GM08714 (cell line): ENCODE measurements around the gene CADM2.

Experiments
- H3K4me3 ChIP-seq: fragments of 200-500 bp; sonication (Bioruptor generic); 2 replicates; pipeline ENCODE4 v1.5.1; 2014; ENCODE audit warnings: mild to moderate bottlenecking, low read length, inconsistent platforms
- ZNF274 ChIP-seq: IDR thresholded peaks from 2 replicates; pipeline ENCODE4 v1.6.1; 2012; ENCODE audit warnings: mild to moderate bottlenecking, low read depth, low read length

The CADM2 gene

GRCh38 chr3:85003479-85003878 is 44.7 kb downstream of the CADM2 start:
- TF ChIP-seq ZNF274: no peak
- no peak overlapping the region for H3K4me3 ChIP-seq

- TF ChIP-seq ZNF274: no peak
- no peak overlapping the region for H3K4me3 ChIP-seq
Observed at GRCh38 chr3:85004147-85004546, 45.4 kb downstream of the CADM2 start.

- no peak overlapping the region for H3K4me3 ChIP-seq
- no peak for TF ChIP-seq ZNF274
Observed at GRCh38 chr3:85005946-85006345, 47.2 kb downstream of the CADM2 start.

- H3K4me3 ChIP-seq: no peak overlapping the region
Observed at GRCh38 chr3:85007195-85008094, 48.7 kb downstream of the CADM2 start.

GRCh38 chr3:85020828-85021227 is 62.0 kb downstream of the CADM2 start:
- no peak for TF ChIP-seq ZNF274
- H3K4me3 ChIP-seq: no peak overlapping the region

More at GRCh38 chr3:85007195-85008094, 48.7 kb downstream of the CADM2 start:
- no peak for TF ChIP-seq ZNF274

- TF ChIP-seq ZNF274: no peak
- no peak overlapping the region for H3K4me3 ChIP-seq
Observed at GRCh38 chr3:85030052-85030451, 71.3 kb downstream of the CADM2 start.

GRCh38 chr3:85037203-85037602 is 78.4 kb downstream of the CADM2 start:
- H3K4me3 ChIP-seq: no peak overlapping the region
- TF ChIP-seq ZNF274: no peak

GRCh38 chr3:85041001-85041400 is 82.2 kb downstream of the CADM2 start:
- H3K4me3 ChIP-seq: no peak overlapping the region
- no peak for TF ChIP-seq ZNF274

- no peak overlapping the region for H3K4me3 ChIP-seq
- TF ChIP-seq ZNF274: no peak
Observed at GRCh38 chr3:85041562-85042055, 82.8 kb downstream of the CADM2 start.

GRCh38 chr3:85050821-85051220 is 92.0 kb downstream of the CADM2 start:
- no peak overlapping the region for H3K4me3 ChIP-seq
- TF ChIP-seq ZNF274: no peak

GRCh38 chr3:85051786-85052185 is 93.0 kb downstream of the CADM2 start:
- no peak for TF ChIP-seq ZNF274
- H3K4me3 ChIP-seq: no peak overlapping the region

- H3K4me3 ChIP-seq: no peak overlapping the region
- no peak for TF ChIP-seq ZNF274
Observed at GRCh38 chr3:85053626-85054025, 94.8 kb downstream of the CADM2 start.

- TF ChIP-seq ZNF274: no peak
- H3K4me3 ChIP-seq: no peak overlapping the region
Observed at GRCh38 chr3:85054579-85054978, 95.8 kb downstream of the CADM2 start.

- H3K4me3 ChIP-seq: no peak overlapping the region
- TF ChIP-seq ZNF274: no peak
Observed at GRCh38 chr3:85068911-85069310, 110.1 kb downstream of the CADM2 start.

GRCh38 chr3:85074003-85074402 is 115.2 kb downstream of the CADM2 start:
- TF ChIP-seq ZNF274: no peak
- no peak overlapping the region for H3K4me3 ChIP-seq
